Tibial nerve (tissue), 4 donors: ENCODE measurements around the gene DCDC2C. TPM values are rescaled to one million over a fixed set of nuclear protein-coding genes. Genes with fewer than 3 reads are reported as not detected.

Experiments used
- DNase-seq, 2 donors: peaks; one replicate each; pipeline ENCODE4 v3.0.0-alpha.2; 2019; ENCODE audit warnings: low spot score in 2 of 2
- H3K27ac ChIP-seq, 4 donors: fragments of 200-600 bp; sonication (generic) in 3 of 4; one replicate each; pipeline ENCODE4 v1.5.1; 2017 to 2019; ENCODE audit warnings: mild to moderate bottlenecking in 1 of 4
- H3K27me3 ChIP-seq, 2 donors: fragments of 200-600 bp; sonication (generic) in 1 of 2; one replicate each; pipeline versions ENCODE4 v1.5.1 to v1.6.0; 2017 to 2019
- H3K36me3 ChIP-seq, 3 donors: fragments of 200-600 bp; sonication (generic); one replicate each; pipeline ENCODE4 v1.5.1; 2018 to 2019
- H3K4me1 ChIP-seq, 4 donors: fragments of 200-600 bp; sonication (generic) in 3 of 4; one replicate each; pipeline ENCODE4 v1.5.1; 2017 to 2019
- H3K4me3 ChIP-seq, 4 donors: fragments of 200-600 bp; sonication (generic) in 3 of 4; one replicate each; pipeline ENCODE4 v1.5.1; 2017 to 2019; ENCODE audit warnings: mild to moderate bottlenecking in 1 of 4, moderate library complexity in 1 of 4
- H3K9me3 ChIP-seq, 4 donors: fragments of 200-600 bp; sonication (generic) in 3 of 4; one replicate each; pipeline ENCODE4 v1.5.1; 2017 to 2019
- EP300 ChIP-seq, 2 donors: sonication (generic); formaldehyde crosslinking; IDR thresholded peaks; one replicate each; pipeline ENCODE4 v1.6.1; 2017; ENCODE audit warnings: antibody characterized with exemption in 2 of 2, mild to moderate bottlenecking in 1 of 2
- POLR2A ChIP-seq, 2 donors: fragments of 450-650 bp; IDR thresholded peaks; one replicate each; pipeline ENCODE4 v1.6.1; 2017; ENCODE audit warnings: antibody characterized with exemption in 2 of 2, mild to moderate bottlenecking in 2 of 2, moderate library complexity in 2 of 2
- WGBS, 2 donors: methylation state at CpG; one replicate each; pipeline ENCODE4 v1.1.5; 2018; 5-methylcytosine and 5-hydroxymethylcytosine counted together
- total RNA-seq, 4 donors: library from RNA; depleted of rRNA; stranded (reverse); fragments of >200 nt; gene quantifications; one replicate each; pipeline ENCODE4 v1.1.0, GENCODE V29; 2016
- TF ChIP-seq, protein P1 (sequence below), 5 experiments: fragments of 200-600 bp in 3 of 5; fragments of 450-650 bp in 2 of 5; sonication (generic) in 3 of 5; IDR thresholded peaks; one replicate each; pipeline ENCODE4 v1.5.1; 2016 to 2019; ENCODE audit warnings: antibody characterized with exemption in 5 of 5, mild to moderate bottlenecking in 3 of 5, moderate library complexity in 2 of 5

Gene DCDC2C
- total RNA-seq, 4 donors from 2014 or later, result 2.9 to 22.3 (median 5.6) TPM

DNA sequence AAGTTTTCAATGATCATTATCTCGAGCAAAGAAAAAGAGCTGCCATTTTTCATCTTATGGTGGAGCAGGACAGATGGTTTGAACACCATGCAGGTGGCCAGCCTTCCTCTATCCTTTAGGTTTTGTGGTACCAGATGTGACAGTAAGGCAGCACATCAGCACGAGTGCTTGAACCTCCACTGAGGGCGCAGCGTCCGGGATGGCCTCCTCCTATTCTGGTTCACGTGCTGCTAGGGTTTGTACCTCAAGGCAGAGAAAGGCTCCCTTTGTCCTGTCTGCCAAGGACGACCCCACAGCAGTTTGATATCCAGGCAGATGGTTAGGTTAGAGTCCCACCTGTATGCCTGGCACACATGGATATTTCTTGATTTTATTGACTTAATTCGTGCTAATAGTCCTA is 50.2 kb downstream of the DCDC2C start:
- no peak overlapping the region for H3K27ac ChIP-seq
- peaks cover 0 to 11% (median 0%) of the 10 kb centered on the region in 4 donors for H3K4me1 ChIP-seq
- no peak overlapping the region for H3K4me3 ChIP-seq
- WGBS, 2 donors, result 91 to 92% methylated on average over 8 of the region's 8 CpGs
- H3K9me3 ChIP-seq, result no peaks in the 10 kb centered on the region
- DNase-seq, result no peak
- H3K27me3 ChIP-seq, result no peaks in the 10 kb centered on the region
- no peaks in the 10 kb centered on the region for H3K36me3 ChIP-seq
- TF ChIP-seq POLR2A (IDR thresholded peaks at IDR 0.05), result no peak
- TF ChIP-seq, protein P1, sequence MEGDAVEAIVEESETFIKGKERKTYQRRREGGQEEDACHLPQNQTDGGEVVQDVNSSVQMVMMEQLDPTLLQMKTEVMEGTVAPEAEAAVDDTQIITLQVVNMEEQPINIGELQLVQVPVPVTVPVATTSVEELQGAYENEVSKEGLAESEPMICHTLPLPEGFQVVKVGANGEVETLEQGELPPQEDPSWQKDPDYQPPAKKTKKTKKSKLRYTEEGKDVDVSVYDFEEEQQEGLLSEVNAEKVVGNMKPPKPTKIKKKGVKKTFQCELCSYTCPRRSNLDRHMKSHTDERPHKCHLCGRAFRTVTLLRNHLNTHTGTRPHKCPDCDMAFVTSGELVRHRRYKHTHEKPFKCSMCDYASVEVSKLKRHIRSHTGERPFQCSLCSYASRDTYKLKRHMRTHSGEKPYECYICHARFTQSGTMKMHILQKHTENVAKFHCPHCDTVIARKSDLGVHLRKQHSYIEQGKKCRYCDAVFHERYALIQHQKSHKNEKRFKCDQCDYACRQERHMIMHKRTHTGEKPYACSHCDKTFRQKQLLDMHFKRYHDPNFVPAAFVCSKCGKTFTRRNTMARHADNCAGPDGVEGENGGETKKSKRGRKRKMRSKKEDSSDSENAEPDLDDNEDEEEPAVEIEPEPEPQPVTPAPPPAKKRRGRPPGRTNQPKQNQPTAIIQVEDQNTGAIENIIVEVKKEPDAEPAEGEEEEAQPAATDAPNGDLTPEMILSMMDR (IDR thresholded peaks at IDR 0.05), result no peak
- no peak for TF ChIP-seq EP300 (IDR thresholded peaks at IDR 0.05)

DNA sequence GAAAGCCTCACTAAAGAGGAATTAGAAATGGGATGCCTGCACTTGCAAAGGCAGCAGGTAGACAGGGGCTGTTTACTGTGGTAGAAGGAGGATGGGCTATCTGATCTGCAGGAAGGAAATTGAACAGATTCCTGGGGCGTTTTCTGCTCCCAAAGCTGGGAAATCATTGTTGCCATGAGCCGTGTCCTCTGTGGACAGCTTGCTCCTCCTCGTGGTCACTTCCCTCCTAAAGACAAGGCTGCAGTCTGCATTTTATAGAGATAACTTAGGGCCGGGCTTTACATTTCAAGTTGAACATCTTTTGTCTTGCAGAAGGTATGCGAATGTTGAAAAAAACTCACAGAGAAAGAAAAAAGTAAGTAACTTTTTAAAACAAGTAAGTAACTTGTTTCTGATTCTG is 50.9 kb downstream of the DCDC2C start:
- no peak overlapping the region for H3K4me3 ChIP-seq
- no peak overlapping the region for H3K27ac ChIP-seq
- no peak for DNase-seq
- H3K4me1 ChIP-seq, result peaks cover 0 to 11% (median 0%) of the 10 kb centered on the region in 4 donors
- 34 to 43% methylated on average over 5 of the region's 5 CpGs for WGBS, 2 donors
- H3K27me3 ChIP-seq, result no peaks in the 10 kb centered on the region
- no peaks in the 10 kb centered on the region for H3K9me3 ChIP-seq
- TF ChIP-seq POLR2A (IDR thresholded peaks at IDR 0.05) (no peak), EP300 (IDR thresholded peaks at IDR 0.05) (no peak)
- TF ChIP-seq, protein P1 (IDR thresholded peaks at IDR 0.05), result no peak
- H3K36me3 ChIP-seq, result no peaks in the 10 kb centered on the region

DNA sequence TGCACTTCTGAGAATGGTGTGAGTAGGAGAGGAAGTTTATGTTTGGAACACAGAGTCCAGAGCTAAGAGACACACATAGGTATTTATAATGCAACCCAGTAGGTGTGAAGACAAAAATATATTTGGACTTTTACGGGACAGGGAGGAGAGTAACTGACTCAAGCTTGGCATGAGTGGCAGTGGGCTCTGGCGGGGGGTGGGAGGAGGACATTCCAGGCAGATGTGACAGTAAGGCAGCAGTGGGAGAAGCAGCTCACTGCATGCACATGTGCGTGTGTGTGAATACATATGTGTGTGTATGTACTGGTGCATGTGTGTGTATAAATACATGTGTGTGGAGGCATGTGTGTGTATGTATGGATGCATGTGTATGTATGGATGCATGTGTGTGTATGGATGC is 51.4 kb downstream of the DCDC2C start:
- Histone ChIP-seq H3K4me3 (no peak overlapping the region), H3K36me3 (no peaks in the 10 kb centered on the region), H3K27me3 (no peaks in the 10 kb centered on the region), H3K4me1 (peaks cover 0 to 11% (median 0%) of the 10 kb centered on the region in 4 donors), H3K9me3 (no peaks in the 10 kb centered on the region), H3K27ac (no peak overlapping the region)
- 81 to 90% methylated on average over 3 of the region's 3 CpGs for WGBS, 2 donors
- no peak for DNase-seq
- TF ChIP-seq EP300 (IDR thresholded peaks at IDR 0.05) (no peak), POLR2A (IDR thresholded peaks at IDR 0.05) (no peak)
- TF ChIP-seq, protein P1 (IDR thresholded peaks at IDR 0.05), result no peak

DNA sequence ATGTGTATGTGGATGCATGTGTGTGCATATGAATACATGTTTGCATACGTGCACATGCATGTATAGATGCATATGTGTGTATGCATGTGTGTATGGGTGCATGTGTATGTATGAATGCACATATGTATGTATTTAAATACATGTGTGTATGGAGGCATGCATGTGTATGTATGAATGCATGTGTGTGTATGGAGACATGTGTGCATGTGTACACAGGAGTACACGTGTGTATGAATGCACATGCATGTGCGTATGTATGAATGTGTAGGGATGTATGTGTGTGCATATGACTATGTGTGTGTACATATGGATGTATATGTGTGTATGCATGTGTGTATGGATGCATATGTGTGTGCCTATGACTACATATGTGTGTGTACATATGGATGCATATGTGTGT is 51.9 kb downstream of the DCDC2C start:
- DNase-seq, result no peak
- 93 to 96% methylated on average over 3 of the region's 3 CpGs for WGBS, 2 donors
- H3K27me3 ChIP-seq, result no peaks in the 10 kb centered on the region

DNA sequence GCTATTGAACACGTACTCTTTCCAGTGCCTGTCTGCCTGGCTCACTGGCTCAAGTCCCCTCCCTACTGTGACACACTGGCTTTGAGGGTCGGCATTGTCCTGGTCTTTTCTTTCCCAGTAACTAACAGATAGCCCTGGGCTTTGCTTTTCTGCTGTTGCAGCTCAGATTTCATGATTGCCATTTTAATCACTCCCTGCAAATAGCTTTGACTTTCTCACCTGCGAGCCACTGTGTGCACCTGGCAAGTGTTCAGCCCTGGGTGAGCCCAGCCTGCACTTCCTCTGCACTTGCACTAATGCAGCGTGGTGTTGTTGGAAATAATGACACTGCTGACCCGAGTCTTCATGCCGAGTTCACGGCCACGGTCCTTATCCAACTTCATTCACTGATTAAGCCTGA is 52.9 kb downstream of the DCDC2C start:
- H3K27me3 ChIP-seq, result no peaks in the 10 kb centered on the region
- no peak for DNase-seq
- peaks cover 0 to 11% (median 0%) of the 10 kb centered on the region in 4 donors for H3K4me1 ChIP-seq
- H3K4me3 ChIP-seq, result no peak overlapping the region
- TF ChIP-seq EP300 (IDR thresholded peaks at IDR 0.05) (no peak), POLR2A (IDR thresholded peaks at IDR 0.05) (no peak)
- TF ChIP-seq, protein P1 (IDR thresholded peaks at IDR 0.05), result no peak
- H3K36me3 ChIP-seq, result no peaks in the 10 kb centered on the region
- H3K27ac ChIP-seq, result no peak overlapping the region
- no peaks in the 10 kb centered on the region for H3K9me3 ChIP-seq
- 28 to 40% methylated on average over 8 of the region's 8 CpGs for WGBS, 2 donors

More for the DNA sequence above, 51.9 kb downstream of the DCDC2C start:
- H3K9me3 ChIP-seq, result no peaks in the 10 kb centered on the region
- H3K36me3 ChIP-seq, result no peaks in the 10 kb centered on the region
- H3K27ac ChIP-seq, result no peak overlapping the region
- H3K4me3 ChIP-seq, result no peak overlapping the region
- TF ChIP-seq EP300 (IDR thresholded peaks at IDR 0.05), result no peak
- TF ChIP-seq, protein P1 (IDR thresholded peaks at IDR 0.05), result no peak
- TF ChIP-seq POLR2A (IDR thresholded peaks at IDR 0.05), result no peak
- peaks cover 0 to 11% (median 0%) of the 10 kb centered on the region in 4 donors for H3K4me1 ChIP-seq
